H1 (cell line): Measurements from ENCODE around the gene PLN. TPM values are rescaled to one million over a fixed set of nuclear protein-coding genes. Genes with fewer than 3 reads are reported as not detected.

Experiments
- CTCF ChIA-PET: fragments of 300-600 bp; sonication (Branson Sonifier 250); formaldehyde crosslinking; loops from one replicate; lab custom pipeline; 2021; ENCODE audit not compliant: partially characterized antibody; lab: Charles Lee
- POLR2A ChIA-PET: fragments of 300-600 bp; sonication (Branson Sonifier 250); formaldehyde crosslinking; loops from one replicate; lab custom pipeline; 2021; ENCODE audit warnings: inconsistent platforms; ENCODE audit not compliant: partially characterized antibody; lab: Charles Lee
- DNase-seq, 2 experiments: peaks; one replicate each; pipeline versions ENCODE4 v3.0.0 to v3.0.0-alpha.2; 2010 to 2022; ENCODE audit warnings: low spot score in 2 of 2, low read depth in 1 of 2, mixed read lengths in 1 of 2
- FAIRE-seq: peaks from 2 replicates; lab custom pipeline; 2011; peaks lifted over from hg19 to GRCh38; lab: Jason Lieb, UNC
- H2AFZ ChIP-seq: 2 replicates; pipeline ENCODE4 v1.8.1; 2012; ENCODE audit warnings: low read length, inconsistent platforms
- H2AK5ac ChIP-seq: 2 replicates; pipeline ENCODE4 v1.6.1; 2013; ENCODE audit warnings: low read depth, low read length
- H2BK120ac ChIP-seq: replicated peaks from 2 replicates; pipeline ENCODE3; 2013; ENCODE audit warnings: low read depth, low read length, inconsistent platforms
- H2BK12ac ChIP-seq: 2 replicates; pipeline ENCODE4 v1.6.1; 2013; ENCODE audit warnings: low read depth, low read length
- H2BK15ac ChIP-seq: 2 replicates; pipeline ENCODE4 v1.6.1; 2013; ENCODE audit warnings: low read length
- H2BK20ac ChIP-seq: 2 replicates; pipeline ENCODE4 v1.6.1; 2013; ENCODE audit warnings: low read length
- H2BK5ac ChIP-seq: 2 replicates; pipeline ENCODE4 v1.6.1; 2013; ENCODE audit warnings: low read depth, low read length
- H3K14ac ChIP-seq: 2 replicates; pipeline ENCODE4 v1.6.1; 2013; ENCODE audit warnings: inconsistent platforms; ENCODE audit not compliant: insufficient read length
- H3K18ac ChIP-seq: 2 replicates; pipeline ENCODE4 v1.6.1; 2013; ENCODE audit warnings: low read length; ENCODE audit errors: extremely low read depth
- H3K23ac ChIP-seq: 2 replicates; pipeline ENCODE4 v1.6.1; 2013; ENCODE audit warnings: inconsistent platforms; ENCODE audit not compliant: insufficient read length
- H3K23me2 ChIP-seq: 2 replicates; pipeline ENCODE4 v1.6.1; 2013; ENCODE audit warnings: low read depth, low read length
- H3K27ac ChIP-seq: 2 replicates; pipeline ENCODE4 v1.6.1; 2011; ENCODE audit warnings: low read depth, low read length, inconsistent platforms
- H3K27me3 ChIP-seq, 4 experiments: replicated peaks in 1 of 4; 1 replicate in 1 of 4; 2 replicates in 3 of 4; pipeline versions ENCODE4 v1.6.1 to v1.8.1; 2011 to 2013; ENCODE audit warnings: low read length in 3 of 4, mild to moderate bottlenecking in 3 of 4, inconsistent platforms in 2 of 4, mixed read lengths in 2 of 4, moderate library complexity in 1 of 4; ENCODE audit not compliant: control insufficient read depth in 3 of 4, insufficient read depth in 3 of 4; ENCODE audit errors: extremely low read depth in 1 of 4
- H3K36me3 ChIP-seq, 4 experiments: 2 replicates each; pipeline versions ENCODE4 v1.6.1 to v1.8.1; 2011 to 2013; ENCODE audit warnings: mild to moderate bottlenecking in 4 of 4, low read length in 3 of 4, moderate library complexity in 2 of 4, control low read depth in 1 of 4, inconsistent platforms in 1 of 4; ENCODE audit not compliant: insufficient read depth in 4 of 4, control insufficient read depth in 2 of 4
- H3K4ac ChIP-seq: replicated peaks from 2 replicates; pipeline ENCODE3; 2013; ENCODE audit warnings: low read length, low read depth, mixed read lengths, inconsistent platforms; ENCODE audit not compliant: insufficient read length
- H3K4me1 ChIP-seq, 4 experiments: replicated peaks in 1 of 4; 1 replicate in 1 of 4; 2 replicates in 3 of 4; pipeline versions ENCODE4 v1.6.1 to v1.8.1; 2011 to 2013; ENCODE audit warnings: low read length in 3 of 4, inconsistent platforms in 2 of 4, mixed read lengths in 1 of 4; ENCODE audit not compliant: insufficient read depth in 4 of 4, control insufficient read depth in 3 of 4
- H3K4me2 ChIP-seq, 2 experiments: 2 replicates each; pipeline versions ENCODE4 v1.6.1 to v1.8.1; 2011 to 2013; ENCODE audit warnings: low read depth in 2 of 2, low read length in 2 of 2, control low read depth in 1 of 2, inconsistent platforms in 1 of 2, mild to moderate bottlenecking in 1 of 2; ENCODE audit not compliant: insufficient read depth in 1 of 2
- H3K4me3 ChIP-seq, 4 experiments: fragments of 200-600, 300-600 bp in 1 of 4; sonication (generic), shearing (Covaris generic), sonication (Bioruptor Twin) in 1 of 4; 2 replicates each; pipeline versions ENCODE4 v1.5.1 to v1.8.1; 2011 to 2016; ENCODE audit warnings: low read length in 4 of 4, low read depth in 3 of 4, control low read depth in 2 of 4, inconsistent platforms in 2 of 4, mild to moderate bottlenecking in 2 of 4, mixed read lengths in 1 of 4, moderate library complexity in 1 of 4; ENCODE audit not compliant: insufficient read depth in 2 of 4; ENCODE audit errors: extremely low read depth in 1 of 4
- H3K56ac ChIP-seq: replicated peaks from 2 replicates; pipeline ENCODE3; 2013; ENCODE audit warnings: low read depth, mild to moderate bottlenecking, mixed read lengths, low read length, inconsistent platforms; ENCODE audit not compliant: insufficient read length
- H3K79me1 ChIP-seq: 2 replicates; pipeline ENCODE4 v1.6.1; 2013; ENCODE audit warnings: low read depth, low read length, control low read depth
- H3K79me2 ChIP-seq, 2 experiments: 2 replicates each; pipeline versions ENCODE4 v1.6.1 to v1.8.1; 2012 to 2013; ENCODE audit warnings: low read length in 2 of 2, mild to moderate bottlenecking in 2 of 2, inconsistent platforms in 1 of 2; ENCODE audit not compliant: insufficient read depth in 2 of 2, control insufficient read depth in 1 of 2
- H3K9ac ChIP-seq, 4 experiments: replicated peaks in 1 of 4; 1 replicate in 1 of 4; 2 replicates in 3 of 4; pipeline versions ENCODE4 v1.6.1 to v1.8.1; 2011 to 2013; ENCODE audit warnings: low read depth in 3 of 4, low read length in 3 of 4, control low read depth in 2 of 4, mild to moderate bottlenecking in 2 of 4, moderate library complexity in 2 of 4, inconsistent platforms in 1 of 4; ENCODE audit errors: extremely low read depth in 1 of 4
- H3K9me3 ChIP-seq, 2 experiments: 2 replicates each; pipeline versions ENCODE4 v1.6.1 to v1.8.1; 2012 to 2013; ENCODE audit warnings: mild to moderate bottlenecking in 2 of 2, moderate library complexity in 2 of 2, control low read depth in 1 of 2, inconsistent platforms in 1 of 2, low read depth in 1 of 2, low read length in 1 of 2, mixed read lengths in 1 of 2; ENCODE audit not compliant: insufficient read depth in 2 of 2
- H4K20me1 ChIP-seq, 2 experiments: replicated peaks in 1 of 2; 2 replicates each; pipeline versions ENCODE3 to v1.8.1; 2011 to 2013; ENCODE audit warnings: inconsistent platforms in 2 of 2, low read length in 2 of 2, mild to moderate bottlenecking in 1 of 2; ENCODE audit not compliant: insufficient read depth in 2 of 2, control insufficient read depth in 1 of 2
- H4K5ac ChIP-seq: 2 replicates; pipeline ENCODE4 v1.6.1; 2013; ENCODE audit warnings: low read length, low read depth, mixed read lengths, inconsistent platforms; ENCODE audit not compliant: insufficient read length
- H4K8ac ChIP-seq: 2 replicates; pipeline ENCODE4 v1.8.0; 2013; ENCODE audit warnings: mild to moderate bottlenecking, moderate library complexity, low read length, inconsistent platforms; ENCODE audit not compliant: insufficient read depth; ENCODE audit errors: extremely low read depth
- H4K91ac ChIP-seq: replicated peaks from 2 replicates; pipeline ENCODE3; 2013; ENCODE audit warnings: low read length, mixed read lengths, inconsistent platforms; ENCODE audit not compliant: insufficient read length
- CBX5 ChIP-seq: fragments of 300-800, 300-1000 bp; sonication (generic); IDR thresholded peaks from 2 replicates; pipeline ENCODE4 v1.7.1; 2016; ENCODE audit warnings: antibody characterized with exemption, low read length, low read depth
- CTCF ChIP-seq, 3 experiments: IDR thresholded peaks; 1 replicate in 2 of 3; 2 replicates in 1 of 3; pipeline versions ENCODE4 v1.5.1 to v1.6.1; 2011; ENCODE audit warnings: low read length in 3 of 3, mild to moderate bottlenecking in 3 of 3, inconsistent platforms in 2 of 3, low read depth in 1 of 3, moderate library complexity in 1 of 3; ENCODE audit not compliant: insufficient read depth in 1 of 3; ENCODE audit errors: control extremely low read depth in 1 of 3
- GTF2F1 ChIP-seq: IDR thresholded peaks from 2 replicates; pipeline ENCODE4 v1.6.1; 2012; ENCODE audit warnings: low read depth, low read length, improper control_type of control experiment, borderline replicate concordance
- RAD21 ChIP-seq, 2 experiments: IDR thresholded peaks in 1 of 2; conservative IDR thresholded peaks in 1 of 2; 2 replicates each; pipeline ENCODE4 v1.6.1; 2011; ENCODE audit warnings: low read depth in 2 of 2, low read length in 2 of 2, improper control_type of control experiment in 1 of 2, inconsistent platforms in 1 of 2, mild to moderate bottlenecking in 1 of 2, moderate library complexity in 1 of 2
- SP4 ChIP-seq: IDR thresholded peaks from 2 replicates; pipeline ENCODE4 v1.6.1; 2012; ENCODE audit warnings: low read length, inconsistent platforms
- TCF12 ChIP-seq: IDR thresholded peaks from 2 replicates; pipeline ENCODE4 v1.6.1; 2011; ENCODE audit warnings: low read depth, mild to moderate bottlenecking, low read length
- YY1 ChIP-seq: IDR thresholded peaks from 2 replicates; pipeline ENCODE4 v1.6.1; 2011; ENCODE audit warnings: low read depth, mild to moderate bottlenecking, low read length
- WGBS, 2 experiments: shearing (Covaris generic) in 1 of 2; methylation state at CpG; one replicate each; pipeline versions ENCODE4 v1.1.6 to v1.1.7; 2013 to 2015; ENCODE audit warnings: low lambda C conversion rate in 2 of 2, mixed read lengths in 2 of 2, inconsistent platforms in 1 of 2, low coverage in 1 of 2, missing lambda C conversion rate in 1 of 2; ENCODE audit not compliant: insufficient replicate concordance in 2 of 2, insufficient coverage in 1 of 2, insufficient read length in 1 of 2; ENCODE audit errors: extremely low coverage in 1 of 2, missing lambda C conversion rate in 1 of 2; 5-methylcytosine and 5-hydroxymethylcytosine counted together
- polyA plus RNA-seq, 7 experiments: library from polyadenylated mRNA; depleted of rRNA in 3 of 7; stranded (reverse) in 5 of 7; unstranded in 2 of 7; fragments of >200 nt in 5 of 7; fragments of 200-250 nt in 2 of 7; gene quantifications; 1 replicate in 5 of 7; 2 replicates in 1 of 7; 4 replicates in 1 of 7; pipeline versions ENCODE4 v1.2.1 to v1.2.3, GENCODE V29; 2011 to 2013; ENCODE audit warnings: missing spikeins in 2 of 7, mixed read lengths in 2 of 7
- total RNA-seq: library from RNA; stranded (reverse); fragmentation: NEBNext Ultra II Directional; extraction: Animal tissue kit (Norgen Biotek cat#: 25700); gene quantifications from 2 replicates; pipeline ENCODE4 v1.2.1, GENCODE V29; 2021

Gene PLN
- total and polyA plus RNA-seq, 2 of the 8 experiments (the other 6 are each of a cell fraction or from before 2014, with no cell fraction given) = not detected

- Histone ChIP-seq H3K79me1 (no peaks in the 10 kb centered on the region), H3K36me3 (no peaks in the 10 kb centered on the region), H3K23ac (no peak overlapping the region), H2AFZ (no peak overlapping the region), H3K4me1 (no peaks in the 10 kb centered on the region; a peak in 1 of 7 replicates), H3K9ac (no peak overlapping the region), H4K8ac (no peak overlapping the region), H4K20me1 (no peaks in the 10 kb centered on the region), H4K91ac (no peak overlapping the region), H3K56ac (no peak overlapping the region), H4K5ac (no peak overlapping the region), H3K27ac (no peak overlapping the region), H2AK5ac (no peak overlapping the region), H2BK15ac (no peak overlapping the region), H3K23me2 (no peaks in the 10 kb centered on the region), H2BK20ac (no peak overlapping the region), H3K4me2 (no peak overlapping the region), H2BK12ac (no peak overlapping the region), H3K4ac (no peak overlapping the region), H3K14ac (no peak overlapping the region), H3K18ac (no peak overlapping the region), H2BK5ac (no peak overlapping the region), H3K27me3 (no peaks in the 10 kb centered on the region), H2BK120ac (no peak overlapping the region), H3K4me3 (no peak overlapping the region), H3K79me2 (peaks cover 0 to 7% of the 10 kb centered on the region in 2 experiments; a peak in 2 of 4 replicates), H3K9me3 (no peaks in the 10 kb centered on the region)
- ChIA-PET CTCF (interaction anchor here (0.6 to 1.8 kb wide), 7 partner anchors 9 to 268 kb away, joined by 3 to 12 read pairs (median 7); no protein-coding TSS in a partner anchor), POLR2A (no interaction called here)
- FAIRE-seq (peak; percentile 52), DNase-seq (no peak)
- 62 to 100% methylated on average over 1 to 3 of the region's 3 CpGs for WGBS, 2 experiments
- TF ChIP-seq RAD21 (IDR thresholded peaks at IDR 0.05 in 1 of 2, conservative IDR thresholded peaks at IDR 0.05 in 1 of 2; ENCODE audit: low read depth in 2 of 2, low read length in 2 of 2) (peak; percentile 80), CTCF (IDR thresholded peaks at IDR 0.05; ENCODE audit: control extremely low read depth in 1 of 3, insufficient read depth in 1 of 3, low read depth in 1 of 3, low read length in 3 of 3) (peak in 2 of 3 experiments; percentile 37 to 55; a peak in 2 of 4 replicates), YY1 (no peak), SP4 (no peak), TCF12 (no peak), CBX5 (no peak), GTF2F1 (no peak)
Measured at GRCh38 chr6:118551063-118552053, 3.3 kb downstream of the PLN start.
